ENCODE measurements around the gene HSPG2. TPM values are rescaled to one million over a fixed set of nuclear protein-coding genes. Genes with fewer than 3 reads are reported as not detected.

The HSPG2 gene
- total and polyA plus RNA-seq, 2 experiments from 2014 or later = 72.4 to 81.2 TPM

DNA sequence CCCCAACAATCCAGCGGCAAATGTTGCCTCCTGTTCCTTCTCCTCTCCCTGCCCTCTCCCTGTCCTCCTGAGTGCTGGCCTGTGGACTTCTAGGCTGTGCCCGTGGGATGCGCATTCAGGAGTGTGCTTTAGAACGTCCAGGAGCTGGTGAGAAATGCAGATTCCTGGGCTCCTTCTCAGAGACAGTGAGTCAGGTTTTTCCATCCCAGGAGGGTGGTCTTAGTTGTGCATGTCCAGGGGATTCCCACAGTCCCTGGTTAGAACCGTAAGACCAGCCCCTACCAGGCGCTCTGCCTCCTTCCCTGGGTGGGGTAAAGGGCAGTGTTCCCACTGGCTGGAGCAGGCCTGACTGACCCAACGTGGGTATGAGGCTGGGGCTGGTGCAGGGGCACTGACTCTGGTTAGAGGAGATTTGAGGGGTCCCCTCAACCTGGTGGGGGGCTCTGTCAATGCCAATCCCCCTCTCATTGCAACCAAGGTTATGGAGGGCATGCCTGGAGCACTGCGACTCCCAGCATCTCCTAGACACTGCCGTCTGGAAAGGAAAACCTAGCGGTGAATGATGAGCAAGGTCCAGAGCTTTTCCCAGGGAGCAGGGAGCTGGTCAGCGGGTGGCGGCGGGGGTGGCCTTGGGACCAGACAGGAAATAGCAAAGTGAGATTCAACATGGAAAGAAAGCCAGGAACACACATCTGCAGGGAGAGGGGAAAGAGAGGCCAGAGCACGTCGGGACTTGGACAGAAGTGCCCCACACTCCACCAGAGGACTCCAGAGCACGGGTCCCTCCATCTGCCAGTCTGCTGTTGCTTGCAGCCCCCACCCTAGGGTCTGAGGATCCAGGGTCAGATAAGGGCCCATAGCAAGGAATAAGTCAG is 38.5 kb downstream of the HSPG2 start:
- H3K36me3 ChIP-seq (replicated peaks; ENCODE audit: insufficient read depth, low read depth) = no peaks in the 10 kb centered on the region
- no peaks in the 10 kb centered on the region for H3K9me2 ChIP-seq (replicated peaks; ENCODE audit: insufficient read depth)
- H3K4me1 ChIP-seq (ENCODE audit: insufficient read depth) = peaks cover 20% of the 10 kb centered on the region
- H3K27me3 ChIP-seq = no peaks in the 10 kb centered on the region
- DNase-seq (ENCODE audit: low spot score) = no peak
- H3K9me3 ChIP-seq (ENCODE audit: low read depth) = no peaks in the 10 kb centered on the region
- peaks cover 39% of the 10 kb centered on the region for H3K79me2 ChIP-seq
- no peak overlapping the region for H3K4me3 ChIP-seq
- no peak for TF ChIP-seq CTCF (IDR thresholded peaks at IDR 0.05; ENCODE audit: poor library complexity)
- TF ChIP-seq EZH2 (IDR thresholded peaks at IDR 0.05; ENCODE audit: borderline replicate concordance) = no peak
- no peak for TF ChIP-seq EZH2phosphoT487 (IDR thresholded peaks at IDR 0.05; ENCODE audit: low read depth, severe bottlenecking, unreplicated experiment)
- no peak overlapping the region for H2AFZ ChIP-seq
- no peak overlapping the region for H3K27ac ChIP-seq
- H3K4me2 ChIP-seq = no peak overlapping the region
- 80% methylated on average over 16 of the region's 16 CpGs for WGBS (ENCODE audit: low lambda C conversion rate, missing lambda C conversion rate)
- no peaks in the 10 kb centered on the region for H4K20me1 ChIP-seq (ENCODE audit: insufficient read depth, poor library complexity, severe bottlenecking)

DNA sequence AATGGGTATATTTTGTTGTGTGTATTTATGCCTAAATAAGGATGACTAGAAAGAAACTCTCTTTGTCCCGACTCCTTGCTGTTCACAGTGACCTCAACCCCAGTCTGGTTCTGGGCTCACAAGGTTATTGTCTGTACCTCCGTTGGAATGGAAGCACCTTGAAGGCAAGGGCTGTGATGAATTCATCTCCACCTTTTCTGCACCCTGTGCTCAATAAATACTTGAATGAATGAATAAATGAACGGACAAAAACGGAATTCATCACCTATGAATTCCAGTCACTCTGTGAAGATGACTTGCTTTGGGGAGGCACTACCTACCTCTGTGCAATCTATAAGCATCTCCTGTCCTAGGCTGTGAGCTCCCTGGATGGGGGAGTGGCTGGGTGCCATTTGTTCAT is 39.3 kb downstream of the HSPG2 start:
- no peaks in the 10 kb centered on the region for H3K36me3 ChIP-seq (replicated peaks; ENCODE audit: insufficient read depth, low read depth)
- H3K27ac ChIP-seq = peak overlapping the region; percentile 79
- H3K4me1 ChIP-seq (ENCODE audit: insufficient read depth) = peaks cover 20% of the 10 kb centered on the region
- H3K27me3 ChIP-seq = no peaks in the 10 kb centered on the region
- H3K79me2 ChIP-seq = peaks cover 32% of the 10 kb centered on the region
- H3K9me2 ChIP-seq (replicated peaks; ENCODE audit: insufficient read depth) = no peaks in the 10 kb centered on the region
- WGBS (ENCODE audit: low lambda C conversion rate, missing lambda C conversion rate) = 93% methylated on average over 4 of the region's 4 CpGs
- no peaks in the 10 kb centered on the region for H4K20me1 ChIP-seq (ENCODE audit: insufficient read depth, poor library complexity, severe bottlenecking)
- no peak overlapping the region for H3K4me2 ChIP-seq
- DNase-seq (ENCODE audit: low spot score) = no peak
- H3K9me3 ChIP-seq (ENCODE audit: low read depth) = no peaks in the 10 kb centered on the region
- no peak overlapping the region for H3K4me3 ChIP-seq
- H2AFZ ChIP-seq = no peak overlapping the region
- TF ChIP-seq CTCF (IDR thresholded peaks at IDR 0.05; ENCODE audit: poor library complexity) (no peak), EZH2phosphoT487 (IDR thresholded peaks at IDR 0.05; ENCODE audit: low read depth, severe bottlenecking, unreplicated experiment) (no peak), EZH2 (IDR thresholded peaks at IDR 0.05; ENCODE audit: borderline replicate concordance) (no peak)

- H3K27ac ChIP-seq = peak overlapping the region; percentile 79
- no peaks in the 10 kb centered on the region for H3K27me3 ChIP-seq
- H3K4me2 ChIP-seq = peak overlapping the region; percentile 41
- H4K20me1 ChIP-seq (ENCODE audit: insufficient read depth, poor library complexity, severe bottlenecking) = no peaks in the 10 kb centered on the region
- no peak overlapping the region for H3K4me3 ChIP-seq
- H3K9me2 ChIP-seq (replicated peaks; ENCODE audit: insufficient read depth) = no peaks in the 10 kb centered on the region
- 66% methylated on average over 19 of the region's 20 CpGs for WGBS (ENCODE audit: low lambda C conversion rate, missing lambda C conversion rate)
- no peaks in the 10 kb centered on the region for H3K9me3 ChIP-seq (ENCODE audit: low read depth)
- no peaks in the 10 kb centered on the region for H3K36me3 ChIP-seq (replicated peaks; ENCODE audit: insufficient read depth, low read depth)
- H3K4me1 ChIP-seq (ENCODE audit: insufficient read depth) = peaks cover 20% of the 10 kb centered on the region
- no peak overlapping the region for H2AFZ ChIP-seq
- peaks cover 23% of the 10 kb centered on the region for H3K79me2 ChIP-seq
- TF ChIP-seq CTCF (IDR thresholded peaks at IDR 0.05; ENCODE audit: poor library complexity) (no peak), EZH2 (IDR thresholded peaks at IDR 0.05; ENCODE audit: borderline replicate concordance) (no peak), EZH2phosphoT487 (IDR thresholded peaks at IDR 0.05; ENCODE audit: low read depth, severe bottlenecking, unreplicated experiment) (no peak)
- peak; percentile 63 for DNase-seq (ENCODE audit: low spot score)
These were observed 40.2 kb downstream of the HSPG2 start for GRCh38 chr1:21896652-21897532.
